AG04449 (cell line): Measurements from ENCODE around the gene PPP1R12A.

ENCODE experiments used
- CTCF ChIA-PET: fragments of 350-600 bp; formaldehyde crosslinking; extraction: SDS; loops from one replicate; lab custom pipeline; 2021; ENCODE audit warnings: antibody characterized with exemption; lab: Yijun Ruan, JAX
- POLR2A ChIA-PET: fragments of 400-600, 350-600 bp; formaldehyde crosslinking; extraction: SDS; loops from one replicate; lab custom pipeline; 2020; ENCODE audit warnings: antibody characterized with exemption, inconsistent platforms; lab: Yijun Ruan, JAX
- DNase-seq: peaks from one replicate; pipeline ENCODE4 v3.0.0-alpha.2; 2010; ENCODE audit warnings: low read depth, low spot score
- H3K4me3 ChIP-seq: 2 replicates; pipeline ENCODE4 v1.5.1; 2011; ENCODE audit warnings: low read depth, mild to moderate bottlenecking, control low read depth, low read length
- CTCF ChIP-seq: IDR thresholded peaks from one replicate; pipeline ENCODE4 v1.5.1; 2011; ENCODE audit warnings: mild to moderate bottlenecking, moderate library complexity, low read length, control low read depth, inconsistent platforms; ENCODE audit not compliant: insufficient read depth; ENCODE audit errors: missing control alignments

PPP1R12A gene

GRCh38 chr12:79933043-79933442, 1.9 kb downstream of the PPP1R12A start:
- no peak for DNase-seq
- peak overlapping the region; percentile 92 for H3K4me3 ChIP-seq
- CTCF ChIA-PET, result interaction anchor here (0.7 to 1.7 kb wide), 2 partner anchors 8 to 255 kb away, joined by 3 to 8 read pairs; no protein-coding TSS in a partner anchor
- TF ChIP-seq CTCF, result no peak
- POLR2A ChIA-PET, result no interaction called here

- H3K4me3 ChIP-seq, result peak overlapping the region; percentile 92
- no peak for DNase-seq
- POLR2A ChIA-PET, result interaction anchor here (0.6 kb wide), 1 partner anchor 94 kb away, joined by 3 read pairs; no protein-coding TSS in a partner anchor
- TF ChIP-seq CTCF, result no peak
- CTCF ChIA-PET, result interaction anchor here (0.9 to 1.5 kb wide), 3 partner anchors 16 to 255 kb away, joined by 3 to 6 read pairs (median 3); no protein-coding TSS in a partner anchor
Measured at GRCh38 chr12:79932357-79932756, 2.5 kb downstream of the PPP1R12A start.

- ChIA-PET CTCF (no interaction called here), POLR2A (no interaction called here)
- H3K4me3 ChIP-seq, result no peak overlapping the region
- TF ChIP-seq CTCF, result no peak
- DNase-seq, result no peak
Measured at GRCh38 chr12:79929065-79929464, 5.8 kb downstream of the PPP1R12A start.

- DNase-seq, result no peak
- ChIA-PET CTCF (interaction anchor here (0.5 kb wide), 1 partner anchor 15 kb away, joined by 4 read pairs; no protein-coding TSS in a partner anchor), POLR2A (no interaction called here)
- no peak overlapping the region for H3K4me3 ChIP-seq
- TF ChIP-seq CTCF, result no peak
Measured at GRCh38 chr12:79927772-79928474, 7.0 kb downstream of the PPP1R12A start.

GRCh38 chr12:79926951-79927350, 7.9 kb downstream of the PPP1R12A start:
- no peak for TF ChIP-seq CTCF
- CTCF ChIA-PET, result interaction anchor here (1.0 kb wide), 1 partner anchor 260 kb away, joined by 3 read pairs; no protein-coding TSS in a partner anchor
- POLR2A ChIA-PET, result no interaction called here
- no peak for DNase-seq
- H3K4me3 ChIP-seq, result no peak overlapping the region

GRCh38 chr12:79925492-79925891, 9.4 kb downstream of the PPP1R12A start:
- ChIA-PET CTCF (interaction anchor here (0.6 to 1.0 kb wide), 3 partner anchors 8 to 24 kb away, joined by 3 to 4 read pairs (median 3); no protein-coding TSS in a partner anchor), POLR2A (interaction anchor here (1.0 kb wide), 1 partner anchor 10 kb away, joined by 3 read pairs; the partner anchor contains the start of gene PPP1R12A)
- H3K4me3 ChIP-seq, result no peak overlapping the region
- TF ChIP-seq CTCF, result no peak
- no peak for DNase-seq
